Measurements from ENCODE around the gene RIMS3. TPM values are rescaled to one million over a fixed set of nuclear protein-coding genes. Genes with fewer than 3 reads are reported as not detected.
"Not testable (repeated sequence)": the region's sequence is repeated elsewhere in the genome, so short reads cannot be mapped to it uniquely, and the experiment has no call there.

RIMS3 gene
- total RNA-seq, 1 donor from 2014 or later: 12.9 TPM

DNA sequence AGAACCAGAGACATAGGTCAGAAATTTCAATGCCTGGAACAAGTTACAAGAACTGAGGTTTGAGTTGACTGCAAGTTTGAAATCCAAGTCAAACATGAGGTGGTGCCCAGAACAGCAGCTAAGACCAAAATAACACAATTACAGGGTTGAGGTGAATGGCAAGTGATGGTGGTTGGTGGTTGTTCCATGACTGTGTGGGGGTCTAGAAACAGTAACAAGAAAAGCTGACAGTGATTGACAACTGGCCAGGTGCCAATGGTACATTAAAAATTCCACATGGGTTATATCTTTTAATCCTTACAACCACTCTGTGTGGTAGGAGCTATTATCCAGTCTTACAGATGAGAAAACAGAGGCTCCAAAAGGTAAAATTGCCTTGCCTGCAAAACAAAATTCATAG, 32.0 kb downstream of the RIMS3 start:
- H3K4me3 Mint-ChIP-seq: no peak overlapping the region
- no peaks in the 10 kb centered on the region for H3K9me3 Mint-ChIP-seq
- H3K27ac Mint-ChIP-seq: peak overlapping the region; percentile 61
- no peak for DNase-seq (ENCODE audit: low spot score in 2 of 2, unreplicated experiment in 2 of 2)
- no peak for TF ChIP-seq CTCF (IDR thresholded peaks at IDR 0.05; ENCODE audit: unreplicated experiment)
- H3K36me3 Mint-ChIP-seq: peaks cover 6% of the 10 kb centered on the region
- no peaks in the 10 kb centered on the region for H3K27me3 Mint-ChIP-seq (ENCODE audit: low read depth)
- peaks cover 8% of the 10 kb centered on the region for H3K4me1 Mint-ChIP-seq

DNA sequence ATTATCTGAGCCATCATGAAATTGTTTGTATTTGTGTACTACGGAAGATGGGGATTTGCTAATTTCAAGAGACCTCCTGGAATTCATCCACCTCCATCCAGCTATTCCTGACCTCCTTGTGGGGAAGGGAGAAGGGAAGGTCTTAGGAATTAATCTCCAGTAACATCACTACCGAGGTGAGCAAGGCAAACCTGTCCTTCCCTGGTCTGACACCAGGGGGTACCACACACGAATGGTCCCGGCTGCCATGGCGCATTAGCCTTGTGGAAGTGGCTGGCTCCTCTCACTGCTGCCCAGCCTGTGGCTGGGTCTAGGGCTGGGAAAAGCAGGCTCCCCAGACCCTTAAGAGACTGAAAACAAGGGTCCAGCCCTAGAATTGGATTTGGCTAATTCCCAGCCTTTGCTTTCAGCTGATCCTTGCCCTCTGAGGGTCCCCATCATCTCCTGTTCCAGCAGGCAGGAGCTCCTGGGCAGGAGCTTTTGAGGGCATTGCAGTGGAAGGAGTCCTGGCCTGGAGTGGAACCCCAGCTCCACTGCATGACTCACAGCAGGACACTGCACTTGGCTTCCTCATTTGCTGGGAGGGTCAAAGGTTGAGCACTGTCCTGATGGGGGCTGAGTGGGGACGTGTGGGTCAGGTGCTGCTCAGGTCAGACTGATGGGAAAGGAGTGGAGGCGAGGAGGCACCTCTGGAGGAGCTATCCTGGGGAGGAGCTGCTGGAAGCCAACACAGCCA, 34.8 kb downstream of the RIMS3 start:
- Mint-ChIP-seq H3K27ac (no peak overlapping the region), H3K4me3 (no peak overlapping the region), H3K27me3 (ENCODE audit: low read depth) (no peaks in the 10 kb centered on the region), H3K4me1 (peaks cover 8% of the 10 kb centered on the region), H3K36me3 (peaks cover 5% of the 10 kb centered on the region), H3K9me3 (no peaks in the 10 kb centered on the region)
- peak in 1 of 2 experiments; percentile 56 for DNase-seq (ENCODE audit: low spot score in 2 of 2, unreplicated experiment in 2 of 2)
- peak; percentile 72 for TF ChIP-seq CTCF (IDR thresholded peaks at IDR 0.05; ENCODE audit: unreplicated experiment)

GRCh38 chr1:40629546-40629945, 35.9 kb downstream of the RIMS3 start:
- DNase-seq (ENCODE audit: low spot score in 2 of 2, unreplicated experiment in 2 of 2); H3K36me3 Mint-ChIP-seq; H3K27ac Mint-ChIP-seq; H3K9me3 Mint-ChIP-seq; H3K4me3 Mint-ChIP-seq; H3K27me3 Mint-ChIP-seq (ENCODE audit: low read depth); H3K4me1 Mint-ChIP-seq: not testable (repeated sequence)

DNA sequence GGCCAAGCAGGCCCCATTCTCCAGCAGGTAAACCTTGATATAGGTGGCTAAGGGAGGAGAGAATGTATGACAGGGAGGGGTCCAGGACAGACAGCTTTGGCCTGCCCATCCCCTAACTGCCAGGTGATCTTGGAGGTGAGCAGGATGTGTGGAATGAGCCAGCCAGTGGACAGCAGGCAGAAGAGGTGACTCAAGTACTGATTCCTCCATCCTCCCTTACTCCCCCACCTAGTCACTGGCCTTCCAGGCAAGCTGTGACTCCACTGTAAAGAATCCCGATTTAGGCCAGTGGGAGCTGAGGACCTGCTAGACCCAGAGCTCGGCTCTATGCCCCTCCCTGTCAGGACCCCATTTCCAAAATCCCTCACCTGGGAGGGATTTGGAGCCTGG, 36.6 kb downstream of the RIMS3 start:
- H3K4me3 Mint-ChIP-seq: no peak overlapping the region
- no peak for DNase-seq (ENCODE audit: low spot score in 2 of 2, unreplicated experiment in 2 of 2)
- H3K27ac Mint-ChIP-seq: no peak overlapping the region
- TF ChIP-seq CTCF (IDR thresholded peaks at IDR 0.05; ENCODE audit: unreplicated experiment): no peak
- H3K27me3 Mint-ChIP-seq (ENCODE audit: low read depth): no peaks in the 10 kb centered on the region
- peaks cover 5% of the 10 kb centered on the region for H3K4me1 Mint-ChIP-seq
- H3K36me3 Mint-ChIP-seq: peaks cover 2% of the 10 kb centered on the region
- H3K9me3 Mint-ChIP-seq: no peaks in the 10 kb centered on the region

DNA sequence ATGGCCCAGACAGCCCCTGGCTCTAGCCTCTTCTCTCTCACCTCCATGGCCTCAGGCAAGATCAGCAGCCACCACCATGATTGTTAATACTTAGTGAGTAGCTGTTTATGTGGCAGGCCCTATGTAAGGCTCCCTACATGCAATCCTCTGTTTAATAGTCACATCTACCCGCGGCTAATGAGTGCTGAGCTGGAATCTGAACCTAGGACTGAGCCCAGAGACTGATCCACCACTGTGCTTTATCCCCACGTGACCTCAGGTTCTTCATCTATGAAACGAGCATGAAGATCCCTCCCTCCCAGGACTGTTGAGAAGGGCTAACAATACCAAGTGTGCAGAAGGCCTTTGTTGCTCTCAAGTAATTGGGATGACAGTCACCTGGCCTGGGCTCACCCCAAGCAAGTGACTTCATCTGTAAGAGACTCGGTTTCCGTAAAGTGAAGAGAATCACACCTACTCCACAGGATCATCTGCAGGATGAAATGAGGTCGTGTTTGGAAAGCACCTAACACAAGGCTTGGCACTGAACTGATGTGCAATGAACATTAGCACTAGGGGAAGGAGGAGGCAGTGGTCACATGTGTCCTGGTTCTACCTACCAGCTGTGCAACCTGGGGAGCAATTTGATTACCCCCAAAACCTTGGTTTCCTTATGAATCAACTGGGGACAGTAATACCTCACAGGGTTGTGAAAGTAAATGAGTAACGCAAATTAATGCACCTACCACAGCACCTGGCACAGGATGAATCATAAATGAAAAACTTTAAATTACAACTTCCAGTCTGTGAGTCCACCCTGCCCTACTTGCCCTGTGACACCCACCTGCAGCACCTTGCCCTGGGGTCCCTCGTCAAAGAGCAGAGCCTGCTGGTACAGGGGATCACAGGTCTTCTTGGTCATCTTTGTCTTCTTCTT, 37.2 kb downstream of the RIMS3 start:
- H3K4me1 Mint-ChIP-seq: no peaks in the 10 kb centered on the region
- DNase-seq (ENCODE audit: low spot score in 2 of 2, unreplicated experiment in 2 of 2): no peak
- H3K27ac Mint-ChIP-seq: no peak overlapping the region
- no peak for TF ChIP-seq CTCF (IDR thresholded peaks at IDR 0.05; ENCODE audit: unreplicated experiment)
- no peaks in the 10 kb centered on the region for H3K27me3 Mint-ChIP-seq (ENCODE audit: low read depth)
- H3K36me3 Mint-ChIP-seq: peaks cover 2% of the 10 kb centered on the region
- no peaks in the 10 kb centered on the region for H3K9me3 Mint-ChIP-seq
- no peak overlapping the region for H3K4me3 Mint-ChIP-seq

GRCh38 chr1:40626383-40626770, 39.1 kb downstream of the RIMS3 start:
- no peak overlapping the region for H3K4me3 Mint-ChIP-seq
- H3K27ac Mint-ChIP-seq: no peak overlapping the region
- peaks cover 2% of the 10 kb centered on the region for H3K36me3 Mint-ChIP-seq
- no peaks in the 10 kb centered on the region for H3K9me3 Mint-ChIP-seq
- TF ChIP-seq CTCF (IDR thresholded peaks at IDR 0.05; ENCODE audit: unreplicated experiment): no peak
- DNase-seq (ENCODE audit: low spot score in 2 of 2, unreplicated experiment in 2 of 2): no peak
- H3K27me3 Mint-ChIP-seq (ENCODE audit: low read depth): no peaks in the 10 kb centered on the region
- H3K4me1 Mint-ChIP-seq: no peaks in the 10 kb centered on the region

Measured in mesothelial cell of epicardium (in vitro differentiated cells).